Ovary (tissue), 9 donors: ENCODE data around the gene CHAC1. TPM values are rescaled to one million over a fixed set of nuclear protein-coding genes. Genes with fewer than 3 reads are reported as not detected.

Source experiments
- DNase-seq, 5 donors: peaks; one replicate each; pipeline ENCODE4 v3.0.0-alpha.2; 2019 to 2020
- H3K27ac ChIP-seq, 2 donors: fragments of 200-600 bp; one replicate each; pipeline versions ENCODE4 v1.5.1 to v1.8.0; 2019 to 2022
- H3K27me3 ChIP-seq: fragments of 200-600 bp; one replicate; pipeline ENCODE4 v1.8.0; 2022
- H3K36me3 ChIP-seq: fragments of 200-600 bp; sonication (generic); one replicate; pipeline ENCODE4 v1.5.1; 2019
- H3K4me1 ChIP-seq: one replicate; pipeline ENCODE4 v1.8.1; 2013; ENCODE audit warnings: mild to moderate bottlenecking, moderate library complexity; ENCODE audit not compliant: insufficient read depth
- H3K4me3 ChIP-seq: fragments of 200-600 bp; sonication (generic); one replicate; pipeline ENCODE4 v1.5.1; 2017
- H3K9me3 ChIP-seq, 2 donors: fragments of 200-600 bp in 1 of 2; sonication (generic) in 1 of 2; one replicate each; pipeline versions ENCODE4 v1.5.1 to v1.8.1; 2013 to 2019; ENCODE audit warnings: mild to moderate bottlenecking in 1 of 2, moderate library complexity in 1 of 2
- CTCF ChIP-seq, 3 donors: fragments of 450-650 bp in 2 of 3; fragments of 200-600 bp in 1 of 3; IDR thresholded peaks; one replicate each; pipeline versions ENCODE4 v1.5.1 to v1.8.0; 2016 to 2022; ENCODE audit warnings: antibody characterized with exemption in 3 of 3, mild to moderate bottlenecking in 1 of 3
- EP300 ChIP-seq: sonication (generic); formaldehyde crosslinking; IDR thresholded peaks from one replicate; pipeline ENCODE4 v1.6.1; 2017; ENCODE audit warnings: antibody characterized with exemption
- POLR2A ChIP-seq: fragments of 450-650 bp; IDR thresholded peaks from one replicate; pipeline ENCODE4 v1.6.1; 2017; ENCODE audit warnings: antibody characterized with exemption, mild to moderate bottlenecking, moderate library complexity
- WGBS, 3 donors: extraction: QIAGEN DNeasy Blood & Tissue Kit in 1 of 3; methylation state at CpG; one replicate each; pipeline versions ENCODE4 v1.1.5 to v1.1.7; 2013 to 2017; 5-methylcytosine and 5-hydroxymethylcytosine counted together
- intact Hi-C, 4 donors: fragments of 100-400 bp; cut with DNase I; formaldehyde crosslinking; loops; one replicate each; pipeline versions ENCODE4 v1.11.0 to v1.15.1; 2022 to 2023
- polyA plus RNA-seq, 2 donors: library from polyadenylated mRNA; stranded (reverse); fragments of 200-250 nt in 1 of 2; fragments of 350-450 nt in 1 of 2; fragmentation: Illumina TruSeq in 1 of 2; extraction: RNeasy Lipid Tissue Mini Kit (QIAGEN cat#74804) in 1 of 2; gene quantifications; one replicate each; pipeline ENCODE4 v1.2.3, GENCODE V29; 2013 to 2014
- total RNA-seq, 7 donors: library from RNA; depleted of rRNA in 2 of 7; stranded (reverse); fragments of >200 nt in 2 of 7; fragmentation: NEBNext Ultra II Directional in 3 of 7; extraction: Animal tissue kit (Norgen Biotek cat#: 25700) in 3 of 7; gene quantifications; one replicate each; pipeline versions ENCODE4 v1.1.0 to v1.2.4, GENCODE V29; 2016 to 2023
- donor health status: DM: no; HTN: no; CAD: no; lungs with moderate emphysema.
- donor health status: DM: no; HTN: no; CAD: no.
- donor health status: Bipolar disorder and iron deficiency.
- donor health status: DM: yes; HTN: yes; CAD: no.
- donor health status: DM: no; HTN: no; CAD: no.
- donor health status: DM: yes; HTN: yes; CAD: no.

Gene CHAC1
- total and polyA plus RNA-seq, 9 donors: 0.18 to 146 (median 2.1) TPM

- Histone ChIP-seq H3K4me1 (peaks cover 3% of the 10 kb centered on the region), H3K27me3 (no peaks in the 10 kb centered on the region), H3K4me3 (no peak overlapping the region), H3K27ac (no peak overlapping the region), H3K36me3 (no peaks in the 10 kb centered on the region), H3K9me3 (no peaks in the 10 kb centered on the region)
- TF ChIP-seq CTCF (IDR thresholded peaks at IDR 0.05): no peak
- no peak for TF ChIP-seq EP300
- TF ChIP-seq POLR2A: no peak
- WGBS, 3 donors: 94 to 97% (median 95%) methylated on average over 4 of the region's 4 CpGs
- intact Hi-C loops: no loop called here
- DNase-seq: no peak
Measured at GRCh38 chr15:40957041-40957555, 3.8 kb downstream of the CHAC1 start.

- Histone ChIP-seq H3K4me1 (peaks cover 3% of the 10 kb centered on the region), H3K27ac (no peak overlapping the region), H3K27me3 (no peaks in the 10 kb centered on the region), H3K36me3 (no peaks in the 10 kb centered on the region), H3K4me3 (no peak overlapping the region), H3K9me3 (no peaks in the 10 kb centered on the region)
- no peak for DNase-seq
- intact Hi-C loops: no loop called here
- 71 to 79% (median 73%) methylated on average over 9 of the region's 9 CpGs for WGBS, 3 donors
- TF ChIP-seq EP300: no peak
- no peak for TF ChIP-seq POLR2A
- no peak for TF ChIP-seq CTCF (IDR thresholded peaks at IDR 0.05)
Measured at GRCh38 chr15:40957581-40958051, 4.3 kb downstream of the CHAC1 start.

- TF ChIP-seq POLR2A (no peak), CTCF (IDR thresholded peaks at IDR 0.05) (no peak), EP300 (no peak)
- H3K27ac ChIP-seq: no peak overlapping the region
- peaks cover 3% of the 10 kb centered on the region for H3K4me1 ChIP-seq
- H3K4me3 ChIP-seq: no peak overlapping the region
- 92 to 94% (median 93%) methylated on average over 6 of the region's 6 CpGs for WGBS, 3 donors
- H3K27me3 ChIP-seq: no peaks in the 10 kb centered on the region
- no peaks in the 10 kb centered on the region for H3K36me3 ChIP-seq
- no peak for DNase-seq
- intact Hi-C loops: no loop called here
- H3K9me3 ChIP-seq: no peaks in the 10 kb centered on the region
Measured at GRCh38 chr15:40958146-40958545, 4.9 kb downstream of the CHAC1 start.

- Histone ChIP-seq H3K27me3 (no peaks in the 10 kb centered on the region), H3K36me3 (no peaks in the 10 kb centered on the region), H3K27ac (no peak overlapping the region), H3K9me3 (no peaks in the 10 kb centered on the region), H3K4me1 (peaks cover under 1% of the 10 kb centered on the region), H3K4me3 (no peak overlapping the region)
- DNase-seq: no peak
- intact Hi-C loops: no loop called here
- 90 to 96% (median 91%) methylated on average over 8 of the region's 8 CpGs for WGBS, 3 donors
- TF ChIP-seq POLR2A (no peak), CTCF (IDR thresholded peaks at IDR 0.05) (no peak), EP300 (no peak)
Measured at GRCh38 chr15:40958723-40959122, 5.5 kb downstream of the CHAC1 start.
